Fibroblast of lung (primary cell): ENCODE measurements around the gene EPM2AIP1. TPM values are rescaled to one million over a fixed set of nuclear protein-coding genes. Genes with fewer than 3 reads are reported as not detected.

Experiments used
- DNase-seq, 2 donors: peaks; one replicate each; pipeline versions ENCODE4 v3.0.0 to v3.0.0-alpha.2; 2010; ENCODE audit warnings: low read depth in 2 of 2
- H2AFZ ChIP-seq: 2 replicates; pipeline ENCODE4 v1.5.1; 2012; ENCODE audit warnings: low read length, control low read depth, inconsistent platforms
- H3K27ac ChIP-seq: 2 replicates; pipeline ENCODE4 v1.5.1; 2011; ENCODE audit warnings: low read length, control low read depth; ENCODE audit not compliant: insufficient read depth
- H3K27me3 ChIP-seq: 2 replicates; pipeline ENCODE4 v1.5.1; 2011; ENCODE audit warnings: mild to moderate bottlenecking, low read length; ENCODE audit not compliant: control insufficient read depth, insufficient read depth
- H3K36me3 ChIP-seq: 2 replicates; pipeline ENCODE4 v1.5.1; 2011; ENCODE audit warnings: low read length; ENCODE audit not compliant: control insufficient read depth, insufficient read depth
- H3K4me1 ChIP-seq: 2 replicates; pipeline ENCODE4 v1.5.1; 2011; ENCODE audit warnings: low read length; ENCODE audit not compliant: control insufficient read depth, insufficient read depth; ENCODE audit errors: extremely low read depth
- H3K4me2 ChIP-seq: 2 replicates; pipeline ENCODE4 v1.5.1; 2011; ENCODE audit warnings: low read length, control low read depth; ENCODE audit not compliant: insufficient read depth; ENCODE audit errors: extremely low read depth
- H3K4me3 ChIP-seq, 4 experiments: fragments of 200-600 bp in 1 of 4; sonication (generic) in 1 of 4; replicated peaks in 1 of 4; 2 replicates each; pipeline ENCODE4 v1.5.1; 2011 to 2016; ENCODE audit warnings: low read length in 4 of 4, low read depth in 3 of 4, mild to moderate bottlenecking in 3 of 4, control low read depth in 2 of 4, inconsistent platforms in 1 of 4, mixed read lengths in 1 of 4; ENCODE audit not compliant: insufficient read depth in 1 of 4; ENCODE audit errors: control extremely low read depth in 1 of 4
- H3K79me2 ChIP-seq: 2 replicates; pipeline ENCODE4 v1.5.1; 2012; ENCODE audit warnings: mild to moderate bottlenecking, low read length, inconsistent platforms; ENCODE audit not compliant: control insufficient read depth, insufficient read depth
- H3K9ac ChIP-seq: 2 replicates; pipeline ENCODE4 v1.5.1; 2011; ENCODE audit warnings: mild to moderate bottlenecking, low read length, control low read depth; ENCODE audit not compliant: insufficient read depth
- H3K9me3 ChIP-seq: 2 replicates; pipeline ENCODE4 v1.5.1; 2012; ENCODE audit warnings: low read depth, low read length; ENCODE audit not compliant: control insufficient read depth, insufficient read depth
- H4K20me1 ChIP-seq: 2 replicates; pipeline ENCODE4 v1.5.1; 2011; ENCODE audit warnings: low read length; ENCODE audit not compliant: control insufficient read depth, insufficient read depth; ENCODE audit errors: extremely low read depth
- EZH2 ChIP-seq: IDR thresholded peaks from 2 replicates; pipeline ENCODE4 v1.5.1; 2012; ENCODE audit warnings: low read length, control low read depth, mild to moderate bottlenecking; ENCODE audit errors: missing control alignments
- polyA plus RNA-seq, 2 donors: library from polyadenylated mRNA; depleted of rRNA in 1 of 2; stranded (reverse) in 1 of 2; unstranded in 1 of 2; fragments of >200 nt; gene quantifications; 2 replicates each; pipeline ENCODE4 v1.2.1, GENCODE V29; 2011 to 2012; ENCODE audit warnings: missing spikeins in 1 of 2
- total RNA-seq: library from RNA; depleted of rRNA; stranded (reverse); fragments of >200 nt; gene quantifications from 2 replicates; pipeline ENCODE4 v1.2.1, GENCODE V29; 2014
- TF ChIP-seq, protein P1 (sequence below), 2 donors: IDR thresholded peaks in 1 of 2; conservative IDR thresholded peaks in 1 of 2; 1 replicate in 1 of 2; 2 replicates in 1 of 2; pipeline ENCODE4 v1.5.1; 2011 to 2012; ENCODE audit warnings: low read length in 2 of 2, control low read depth in 1 of 2, inconsistent platforms in 1 of 2, low read depth in 1 of 2, mild to moderate bottlenecking in 1 of 2

Gene EPM2AIP1
- total and polyA plus RNA-seq, 2 donors (not counting 1 experiment from before 2014, with no cell fraction given), result 12.9 to 18.7 TPM

GRCh38 chr3:36991923-36992805, 767 bp downstream of the EPM2AIP1 start:
- Histone ChIP-seq H3K4me2 (peak overlapping the region; percentile 88), H3K9me3 (no peaks in the 10 kb centered on the region), H3K36me3 (peaks cover 6% of the 10 kb centered on the region), H3K27me3 (no peaks in the 10 kb centered on the region), H3K79me2 (peaks cover 48% of the 10 kb centered on the region), H4K20me1 (peaks cover 3% of the 10 kb centered on the region), H3K27ac (peak overlapping the region; percentile 97), H3K9ac (peak overlapping the region; percentile 95), H2AFZ (peak overlapping the region; percentile 8), H3K4me1 (peaks cover 5% of the 10 kb centered on the region), H3K4me3 (peak overlapping the region; percentile 57 to 95 (median 82))
- DNase-seq, result peak; percentile 69 to 83
- TF ChIP-seq, protein P1, sequence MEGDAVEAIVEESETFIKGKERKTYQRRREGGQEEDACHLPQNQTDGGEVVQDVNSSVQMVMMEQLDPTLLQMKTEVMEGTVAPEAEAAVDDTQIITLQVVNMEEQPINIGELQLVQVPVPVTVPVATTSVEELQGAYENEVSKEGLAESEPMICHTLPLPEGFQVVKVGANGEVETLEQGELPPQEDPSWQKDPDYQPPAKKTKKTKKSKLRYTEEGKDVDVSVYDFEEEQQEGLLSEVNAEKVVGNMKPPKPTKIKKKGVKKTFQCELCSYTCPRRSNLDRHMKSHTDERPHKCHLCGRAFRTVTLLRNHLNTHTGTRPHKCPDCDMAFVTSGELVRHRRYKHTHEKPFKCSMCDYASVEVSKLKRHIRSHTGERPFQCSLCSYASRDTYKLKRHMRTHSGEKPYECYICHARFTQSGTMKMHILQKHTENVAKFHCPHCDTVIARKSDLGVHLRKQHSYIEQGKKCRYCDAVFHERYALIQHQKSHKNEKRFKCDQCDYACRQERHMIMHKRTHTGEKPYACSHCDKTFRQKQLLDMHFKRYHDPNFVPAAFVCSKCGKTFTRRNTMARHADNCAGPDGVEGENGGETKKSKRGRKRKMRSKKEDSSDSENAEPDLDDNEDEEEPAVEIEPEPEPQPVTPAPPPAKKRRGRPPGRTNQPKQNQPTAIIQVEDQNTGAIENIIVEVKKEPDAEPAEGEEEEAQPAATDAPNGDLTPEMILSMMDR (conservative IDR thresholded peaks at IDR 0.05 in 1 of 2, IDR thresholded peaks at IDR 0.05 in 1 of 2; ENCODE audit: low read depth in 1 of 2, low read length in 2 of 2), result no peak
- no peak for TF ChIP-seq EZH2

DNA sequence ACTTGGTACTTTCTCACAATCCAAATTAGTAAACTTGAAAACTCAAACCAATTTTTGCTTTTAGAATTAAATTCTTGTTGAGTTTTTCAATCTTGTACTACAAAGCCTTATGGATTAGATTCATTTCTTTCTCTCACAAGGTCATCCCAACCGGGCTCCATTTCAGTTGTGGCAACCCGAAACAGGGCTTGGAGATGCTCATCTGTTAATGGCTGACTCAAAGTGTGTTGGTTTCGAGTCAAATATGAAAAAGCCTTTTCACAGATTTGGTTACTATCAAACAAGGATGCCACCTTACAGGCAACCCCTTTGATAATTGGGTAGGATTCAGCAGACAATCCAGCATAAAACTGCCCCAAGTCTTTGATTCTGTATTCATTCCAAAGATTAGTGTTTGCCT, 1.8 kb downstream of the EPM2AIP1 start:
- H3K79me2 ChIP-seq, result peaks cover 48% of the 10 kb centered on the region
- no peaks in the 10 kb centered on the region for H3K27me3 ChIP-seq
- TF ChIP-seq, protein P1 (conservative IDR thresholded peaks at IDR 0.05 in 1 of 2, IDR thresholded peaks at IDR 0.05 in 1 of 2; ENCODE audit: low read depth in 1 of 2, low read length in 2 of 2), result no peak
- no peak for TF ChIP-seq EZH2
- no peak for DNase-seq
- H3K36me3 ChIP-seq, result peaks cover 8% of the 10 kb centered on the region
- H3K4me3 ChIP-seq, result peak overlapping the region; percentile 57 to 95 (median 82)
- no peak overlapping the region for H3K9ac ChIP-seq
- H3K4me2 ChIP-seq, result peak overlapping the region; percentile 88
- H2AFZ ChIP-seq, result no peak overlapping the region
- no peak overlapping the region for H3K27ac ChIP-seq
- no peaks in the 10 kb centered on the region for H3K9me3 ChIP-seq
- H3K4me1 ChIP-seq, result peaks cover 5% of the 10 kb centered on the region
- peaks cover 3% of the 10 kb centered on the region for H4K20me1 ChIP-seq

- peak overlapping the region; percentile 3 to 95 (median 70) for H3K4me3 ChIP-seq
- H2AFZ ChIP-seq, result no peak overlapping the region
- no peak overlapping the region for H3K27ac ChIP-seq
- peak in 1 of 2 donors; percentile 11 for DNase-seq
- TF ChIP-seq, protein P1 (conservative IDR thresholded peaks at IDR 0.05 in 1 of 2, IDR thresholded peaks at IDR 0.05 in 1 of 2; ENCODE audit: low read depth in 1 of 2, low read length in 2 of 2), result no peak
- TF ChIP-seq EZH2, result no peak
- peaks cover 3% of the 10 kb centered on the region for H4K20me1 ChIP-seq
- H3K79me2 ChIP-seq, result peaks cover 48% of the 10 kb centered on the region
- H3K9ac ChIP-seq, result no peak overlapping the region
- peaks cover 5% of the 10 kb centered on the region for H3K4me1 ChIP-seq
- H3K9me3 ChIP-seq, result no peaks in the 10 kb centered on the region
- no peaks in the 10 kb centered on the region for H3K27me3 ChIP-seq
- H3K36me3 ChIP-seq, result peaks cover 8% of the 10 kb centered on the region
- peak overlapping the region; percentile 88 for H3K4me2 ChIP-seq
Observed at GRCh38 chr3:36989568-36989967, 3.4 kb downstream of the EPM2AIP1 start.
